SW 1271 (cell line): ENCODE measurements around the gene MX2.
"Not testable (repeated sequence)": the region's sequence is repeated elsewhere in the genome, so short reads cannot be mapped to it uniquely, and the experiment has no call there.

Experiments
- DNase-seq, 2 experiments: peaks; one replicate each; lab custom pipeline; 2025; lab: John Stamatoyannopoulos, UW

MX2 gene

GRCh38 chr21:41387042-41387819, 25.4 kb downstream of the MX2 start:
- DNase-seq: no peak

- no peak for DNase-seq
Measured at GRCh38 chr21:41387824-41388223, 26.0 kb downstream of the MX2 start.

- DNase-seq: no peak
Measured at GRCh38 chr21:41388259-41388658, 26.4 kb downstream of the MX2 start.

DNA sequence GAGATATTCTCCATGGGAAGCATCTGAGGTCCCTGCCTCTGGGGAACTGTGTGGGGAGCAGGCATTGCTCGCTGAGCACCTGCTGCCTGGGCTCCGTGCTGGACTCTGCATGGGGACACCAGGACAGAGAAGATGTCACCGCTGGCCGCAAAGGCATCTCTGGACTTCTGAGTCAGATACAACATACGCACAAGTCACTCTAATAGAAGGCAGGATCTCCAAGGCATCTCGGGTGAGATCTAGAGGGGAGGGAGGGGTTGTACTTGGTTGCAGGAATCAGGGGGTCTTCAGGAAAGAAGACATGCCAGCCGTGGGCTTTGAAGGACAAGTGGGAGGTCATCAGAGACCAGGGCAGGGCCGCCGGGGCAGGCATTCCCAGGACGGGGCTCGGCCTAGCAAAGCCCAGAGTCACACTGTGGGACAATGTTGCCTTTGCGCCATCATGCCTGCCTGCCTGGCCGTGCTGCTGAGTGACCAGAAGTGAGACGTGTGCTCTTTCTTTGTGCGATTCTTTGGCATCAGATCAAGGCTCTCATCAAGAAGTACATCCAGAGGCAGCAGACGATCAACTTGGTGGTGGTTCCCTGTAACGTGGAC, 28.3 kb downstream of the MX2 start:
- no peak for DNase-seq

- DNase-seq: no peak
Measured at GRCh38 chr21:41393876-41394465, 32.1 kb downstream of the MX2 start.

DNA sequence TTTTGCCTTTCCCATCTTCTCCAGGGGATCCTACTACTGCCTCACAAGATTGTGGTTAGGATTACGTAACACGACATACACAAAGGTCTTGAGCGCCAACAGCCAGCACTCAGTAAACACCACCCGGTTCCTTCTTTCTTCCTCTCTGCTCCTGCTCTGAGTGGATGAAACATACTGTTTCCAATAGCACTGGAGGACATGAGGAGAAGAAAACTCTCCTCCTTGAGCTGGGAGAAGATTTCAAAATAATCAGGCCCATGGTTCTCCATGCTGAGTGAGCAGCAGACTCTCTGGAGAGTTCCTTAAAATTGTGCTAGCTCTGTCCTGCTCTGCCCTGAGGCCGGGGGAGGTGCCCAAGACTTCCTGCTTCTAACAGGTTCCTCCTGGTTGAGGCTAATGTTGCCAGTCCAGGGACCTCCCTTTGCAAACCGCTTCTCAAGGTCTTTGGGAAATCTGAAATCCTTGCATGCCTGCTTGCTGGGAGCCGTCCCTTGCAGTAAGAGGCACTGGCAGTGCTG, 34.8 kb downstream of the MX2 start:
- DNase-seq: no peak

GRCh38 chr21:41397471-41397891, 35.7 kb downstream of the MX2 start:
- no peak for DNase-seq

DNA sequence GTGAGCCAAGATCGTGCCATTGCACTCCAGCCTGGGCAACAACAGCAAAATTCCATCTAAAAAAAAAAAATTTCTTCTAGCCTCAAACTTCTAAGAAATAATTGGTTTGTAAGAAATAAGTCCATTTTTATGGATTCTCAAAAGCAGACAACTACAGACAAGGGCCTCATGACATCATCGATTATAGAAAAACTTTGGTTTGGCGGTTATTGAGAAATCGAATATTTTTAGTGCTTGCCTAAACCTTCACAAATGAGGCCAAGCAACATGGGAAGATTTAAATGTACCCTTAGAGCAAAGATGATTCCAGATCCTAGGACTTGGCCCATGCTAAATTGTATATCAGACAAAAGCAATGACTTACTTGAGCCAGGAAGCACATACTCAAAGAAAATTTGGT, 36.4 kb downstream of the MX2 start:
- no peak for DNase-seq

GRCh38 chr21:41398831-41399230, 37.0 kb downstream of the MX2 start:
- DNase-seq: no peak

- DNase-seq: no peak
Measured at GRCh38 chr21:41399246-41399800, 37.5 kb downstream of the MX2 start.

- DNase-seq: no peak
Measured at GRCh38 chr21:41402231-41402630, 40.4 kb downstream of the MX2 start.

- DNase-seq: no peak
Measured at GRCh38 chr21:41402796-41403195, 41.0 kb downstream of the MX2 start.

DNA sequence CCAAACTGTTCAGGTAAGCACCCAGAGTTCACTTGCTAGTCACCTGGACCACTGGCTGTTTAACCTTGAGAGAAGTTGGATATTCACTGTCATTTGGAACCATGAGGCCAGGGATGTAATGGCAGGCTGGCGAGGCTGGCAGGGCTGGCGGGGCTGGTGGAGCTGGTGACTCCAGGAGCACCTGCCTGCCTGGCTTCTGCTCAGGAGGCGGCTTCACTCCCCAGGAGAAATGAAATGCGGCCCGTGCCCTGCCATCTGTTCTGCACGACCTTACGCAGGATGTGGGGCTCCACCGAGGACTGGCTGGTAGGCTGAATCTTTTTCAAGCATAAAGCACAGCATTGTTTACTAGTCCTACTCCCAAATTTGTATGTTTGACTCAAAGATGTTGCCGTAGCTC, 41.5 kb downstream of the MX2 start:
- DNase-seq: no peak

DNA sequence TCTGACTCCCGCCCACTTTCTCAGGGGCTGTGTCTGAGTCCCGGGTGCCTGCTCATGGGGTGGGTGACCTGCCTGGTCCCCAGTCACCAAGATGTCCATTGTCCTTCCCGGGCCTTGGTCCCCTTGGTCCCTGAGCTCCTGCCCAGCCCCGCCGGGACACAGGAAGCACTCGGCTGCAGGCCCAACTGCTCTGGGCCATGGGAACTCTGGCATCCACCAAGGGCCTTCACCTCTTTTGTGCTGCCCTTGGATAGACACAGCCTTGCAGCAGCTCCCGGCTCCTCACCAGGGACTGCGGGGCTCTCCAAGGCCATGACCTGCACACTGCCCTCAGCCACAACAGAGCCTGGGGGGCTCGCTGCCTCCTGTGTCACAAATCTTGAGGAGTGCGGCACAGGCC, 42.1 kb downstream of the MX2 start:
- DNase-seq: no peak

DNA sequence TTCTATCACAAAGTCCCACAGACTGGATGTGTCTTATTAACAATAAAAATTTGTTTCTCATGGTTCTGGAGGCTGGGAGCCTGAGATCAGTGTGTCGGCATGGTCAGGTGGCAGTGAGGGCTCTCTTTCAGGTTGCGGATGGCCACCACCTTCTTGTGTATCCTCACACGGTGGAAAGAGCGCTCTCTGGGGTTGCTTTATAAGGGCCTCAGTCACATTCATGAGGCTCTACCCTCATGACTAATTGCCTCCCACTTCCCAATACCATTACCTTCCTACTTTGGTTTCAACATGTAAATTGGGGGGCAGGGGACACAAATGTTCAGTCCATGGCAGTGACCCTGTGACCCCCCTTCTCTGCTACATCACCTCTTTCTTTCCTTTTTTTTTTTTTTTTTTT, 43.5 kb downstream of the MX2 start:
- DNase-seq: no peak

DNA sequence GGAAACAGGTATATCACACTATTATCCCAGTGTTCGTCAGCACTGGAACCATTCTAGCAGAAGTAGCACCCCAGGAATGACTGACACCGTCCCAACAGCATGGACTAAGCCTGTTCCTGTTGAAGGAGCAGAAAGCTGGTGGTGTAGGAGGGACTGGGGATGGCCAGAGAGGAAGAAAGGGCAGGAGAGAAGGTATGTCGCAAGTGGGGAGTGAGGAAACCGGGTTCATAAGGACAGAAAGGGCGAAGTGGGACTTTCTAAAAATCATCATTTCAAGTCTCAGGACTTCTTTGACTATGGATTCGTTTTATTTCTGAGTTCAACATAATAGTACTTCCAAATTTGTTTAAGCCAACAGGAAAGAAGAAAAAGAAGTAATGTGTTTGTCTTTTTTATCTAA, 44.5 kb downstream of the MX2 start:
- DNase-seq: no peak

- DNase-seq: no peak
Measured at GRCh38 chr21:41407541-41408460, 46.0 kb downstream of the MX2 start.

DNA sequence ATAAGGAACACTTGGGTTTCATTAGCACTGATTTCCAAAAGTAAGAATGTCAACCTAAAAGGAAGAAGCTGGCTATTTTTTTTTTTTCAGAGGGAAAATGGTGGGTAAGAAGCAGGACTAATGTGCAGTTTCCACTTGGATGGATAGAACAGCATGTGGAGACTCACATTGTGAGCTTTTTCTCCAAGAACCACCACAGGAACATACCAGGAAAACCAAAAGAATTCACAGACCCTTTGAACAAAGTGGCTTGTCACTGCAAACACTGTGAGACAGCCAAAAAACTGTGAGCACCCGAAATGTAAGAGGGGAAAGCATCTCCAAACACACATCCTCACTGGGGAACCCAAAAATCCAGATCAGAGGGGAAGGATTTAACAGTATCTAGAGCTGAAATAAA, 48.5 kb downstream of the MX2 start:
- no peak for DNase-seq

DNA sequence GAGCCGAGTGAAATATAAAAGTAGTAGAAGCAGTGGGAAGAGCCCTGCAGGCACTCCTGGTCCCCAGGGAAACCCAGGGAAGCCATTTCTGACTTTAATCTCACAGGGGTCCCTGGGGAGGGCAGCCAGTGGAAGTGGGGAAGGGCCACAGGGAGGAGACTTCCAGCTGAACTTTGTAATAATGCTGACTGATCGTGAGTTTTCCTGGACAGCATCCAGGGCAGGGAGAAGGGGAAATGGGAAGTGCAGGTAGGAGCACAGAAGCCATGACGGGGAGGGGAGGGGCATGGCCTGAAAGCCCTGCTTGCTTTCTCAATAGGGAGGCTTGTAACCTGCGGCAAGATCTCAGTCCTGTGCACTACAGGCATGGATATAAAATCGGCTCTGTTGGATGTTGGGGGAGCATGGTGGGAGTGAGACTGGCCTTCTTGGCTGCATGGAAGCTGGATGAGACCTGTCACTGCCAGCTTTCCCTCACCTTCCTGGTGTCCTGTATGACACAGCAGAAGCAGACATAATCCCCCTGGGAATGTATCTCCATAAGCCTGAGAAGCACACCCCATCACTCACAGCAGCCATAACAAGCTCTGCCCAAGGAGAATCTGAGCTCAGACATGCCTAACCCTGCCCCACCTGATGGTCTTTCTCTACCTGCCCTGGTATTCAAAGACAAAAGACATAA, 49.1 kb downstream of the MX2 start:
- no peak for DNase-seq

GRCh38 chr21:41411449-41412089, 49.7 kb downstream of the MX2 start:
- no peak for DNase-seq

- DNase-seq: not testable (repeated sequence)
Measured at GRCh38 chr21:41417505-41417904, 55.7 kb downstream of the MX2 start.
